Endothelial cell of umbilical vein (primary cell): ENCODE results near the gene CYB5A. TPM values are rescaled to one million over a fixed set of nuclear protein-coding genes. Genes with fewer than 3 reads are reported as not detected.

Source experiments
- BruUV-seq: library from RNA; stranded (reverse); fragments of 400-500 nt; replicated peaks from 2 replicates; lab custom pipeline; 2021; lab: Mats Ljungman, UMichigan
- CTCF ChIA-PET: fragments of 300-600, 350-600 bp; sonication (Branson Sonifier 250); formaldehyde crosslinking; loops from one replicate; lab custom pipeline; 2021; ENCODE audit warnings: antibody characterized with exemption, inconsistent platforms; lab: Charles Lee
- POLR2A ChIA-PET: fragments of 300-600, 350-600 bp; sonication (Branson Sonifier 250); formaldehyde crosslinking; loops from one replicate; lab custom pipeline; 2021; ENCODE audit warnings: antibody characterized with exemption, inconsistent platforms; lab: Charles Lee
- DNase-seq: peaks from one replicate; pipeline ENCODE4 v3.0.0-alpha.2; 2011; ENCODE audit warnings: low read depth, low spot score
- FAIRE-seq: peaks from 2 replicates; lab custom pipeline; 2011; peaks lifted over from hg19 to GRCh38; lab: Jason Lieb, UNC
- H2AFZ ChIP-seq: 2 replicates; pipeline ENCODE4 v1.6.0; 2012; ENCODE audit warnings: low read depth, low read length, control low read depth, inconsistent platforms
- H3K27ac ChIP-seq: 2 replicates; pipeline ENCODE4 v1.5.1; 2011; ENCODE audit warnings: low read depth, mild to moderate bottlenecking, control low read depth, low read length, moderate library complexity; ENCODE audit not compliant: insufficient read depth
- H3K27me3 ChIP-seq, 2 experiments: 2 replicates each; pipeline versions ENCODE4 v1.6.0 to v1.6.1; 2011; ENCODE audit warnings: low read length in 2 of 2, mixed read lengths in 1 of 2; ENCODE audit not compliant: control insufficient read depth in 2 of 2, insufficient read depth in 2 of 2
- H3K36me3 ChIP-seq, 2 experiments: 2 replicates in 1 of 2; 3 replicates in 1 of 2; pipeline ENCODE4 v1.5.1; 2011; ENCODE audit warnings: low read length in 2 of 2, mild to moderate bottlenecking in 1 of 2, moderate library complexity in 1 of 2; ENCODE audit not compliant: control insufficient read depth in 2 of 2, insufficient read depth in 2 of 2; ENCODE audit errors: extremely low read depth in 1 of 2
- H3K4me1 ChIP-seq: 3 replicates; pipeline ENCODE4 v1.5.1; 2011; ENCODE audit warnings: mild to moderate bottlenecking, low read length; ENCODE audit not compliant: control insufficient read depth, insufficient read depth; ENCODE audit errors: extremely low read depth
- H3K4me2 ChIP-seq: 2 replicates; pipeline ENCODE4 v1.6.1; 2011; ENCODE audit warnings: low read length, control low read depth, mixed read lengths; ENCODE audit not compliant: insufficient read depth
- H3K4me3 ChIP-seq, 3 experiments: fragments of 200-600 bp in 1 of 3; sonication (generic), shearing (Covaris generic) in 1 of 3; replicated peaks in 1 of 3; 2 replicates each; pipeline ENCODE4 v1.5.1; 2011 to 2016; ENCODE audit warnings: control low read depth in 3 of 3, low read length in 3 of 3, mild to moderate bottlenecking in 2 of 3, inconsistent platforms in 1 of 3, low read depth in 1 of 3, moderate library complexity in 1 of 3; ENCODE audit not compliant: insufficient read depth in 1 of 3
- H3K79me2 ChIP-seq: 2 replicates; pipeline ENCODE4 v1.6.0; 2012; ENCODE audit warnings: low read length, inconsistent platforms; ENCODE audit not compliant: control insufficient read depth, insufficient read depth
- H3K9ac ChIP-seq: replicated peaks from 2 replicates; pipeline ENCODE3; 2011; ENCODE audit warnings: low read length, control low read depth; ENCODE audit not compliant: insufficient read depth; ENCODE audit errors: extremely low read depth
- H3K9me1 ChIP-seq: replicated peaks from 3 replicates; pipeline ENCODE4 v1.6.0; 2011; ENCODE audit warnings: mild to moderate bottlenecking, low read length; ENCODE audit not compliant: control insufficient read depth, insufficient read depth; ENCODE audit errors: extremely low read depth
- H3K9me3 ChIP-seq: replicated peaks from 2 replicates; pipeline ENCODE4 v1.5.1; 2012; ENCODE audit warnings: low read length, inconsistent platforms; ENCODE audit not compliant: control insufficient read depth, insufficient read depth
- H4K20me1 ChIP-seq: replicated peaks from 2 replicates; pipeline ENCODE3; 2011; ENCODE audit warnings: mild to moderate bottlenecking, low read length; ENCODE audit not compliant: control insufficient read depth, insufficient read depth; ENCODE audit errors: extremely low read depth
- CTCF ChIP-seq, 2 donors: IDR thresholded peaks; 1 replicate in 1 of 2; 2 replicates in 1 of 2; pipeline ENCODE4 v1.5.1; 2011; ENCODE audit warnings: low read length in 2 of 2, mild to moderate bottlenecking in 2 of 2, moderate library complexity in 2 of 2, control low read depth in 1 of 2, inconsistent platforms in 1 of 2, low read depth in 1 of 2; ENCODE audit not compliant: insufficient read depth in 1 of 2; ENCODE audit errors: extremely low read depth in 1 of 2
- EZH2 ChIP-seq: IDR thresholded peaks from 2 replicates; pipeline ENCODE4 v1.6.1; 2012; ENCODE audit warnings: borderline replicate concordance, low read depth, mild to moderate bottlenecking, moderate library complexity, low read length, inconsistent platforms; ENCODE audit not compliant: severe bottlenecking
- FOS ChIP-seq: IDR thresholded peaks from 2 replicates; pipeline ENCODE4 v1.6.1; 2011; ENCODE audit warnings: mild to moderate bottlenecking, low read length, moderate library complexity, borderline replicate concordance; ENCODE audit not compliant: insufficient read depth
- GATA2 ChIP-seq: IDR thresholded peaks from 2 replicates; pipeline ENCODE4 v1.7.0; 2011; ENCODE audit warnings: low read depth, mild to moderate bottlenecking, moderate library complexity, mixed read lengths, low read length; ENCODE audit not compliant: insufficient read length, insufficient read depth
- JUN ChIP-seq: IDR thresholded peaks from 2 replicates; pipeline ENCODE4 v1.6.1; 2011; ENCODE audit warnings: borderline replicate concordance, low read depth; ENCODE audit not compliant: insufficient read length, insufficient read depth
- MAX ChIP-seq: IDR thresholded peaks from 2 replicates; pipeline ENCODE4 v1.6.1; 2011; ENCODE audit not compliant: insufficient read depth, insufficient read length
- MYC ChIP-seq: IDR thresholded peaks from one replicate; pipeline ENCODE4 v1.6.1; 2011; ENCODE audit warnings: mild to moderate bottlenecking, low read depth, low read length
- POLR2A ChIP-seq: IDR thresholded peaks from 2 replicates; pipeline ENCODE4 v1.6.1; 2012; ENCODE audit warnings: low read depth, mild to moderate bottlenecking, control low read depth, low read length
- POLR2AphosphoS5 ChIP-seq: IDR thresholded peaks from 2 replicates; pipeline ENCODE4 v1.6.1; 2012; ENCODE audit warnings: low read depth, mild to moderate bottlenecking, control low read depth, low read length, moderate library complexity; ENCODE audit not compliant: insufficient read depth
- dilution Hi-C: fragments of 300-500 bp; cut with MboI; formaldehyde crosslinking; loops from one replicate; pipeline ENCODE4 v1.15.0; 2019; ENCODE audit warnings: low sequenced_read_pairs; ENCODE audit not compliant: extremely low pct_ligation_motif_present
- intact Hi-C: fragments of 100-400 bp; cut with micrococcal nuclease; formaldehyde crosslinking; loops from one replicate; pipeline ENCODE4 v1.10.0; 2022
- polyA plus RNA-seq, 4 experiments: library from polyadenylated mRNA; depleted of rRNA in 3 of 4; stranded (reverse) in 3 of 4; unstranded in 1 of 4; fragments of >200 nt; gene quantifications; 2 replicates each; pipeline versions ENCODE4 v1.2.1 to v1.2.3, GENCODE V29; 2011 to 2012; ENCODE audit warnings: missing spikeins in 1 of 4
- total RNA-seq: library from RNA; stranded (reverse); gene quantifications from 2 replicates; pipeline ENCODE4 v1.2.3, GENCODE V29; 2021

The CYB5A gene
- total and polyA plus RNA-seq, 2 donors (not counting 3 experiments of a cell fraction or from before 2014, with no cell fraction given), result 24.9 to 74.0 TPM

- Histone ChIP-seq H2AFZ (no peak overlapping the region), H3K4me1 (no peaks in the 10 kb centered on the region), H3K27me3 (peaks cover 9 to 28% of the 10 kb centered on the region in 2 experiments), H3K27ac (no peak overlapping the region), H4K20me1 (no peaks in the 10 kb centered on the region), H3K9me3 (no peaks in the 10 kb centered on the region), H3K9me1 (no peaks in the 10 kb centered on the region), H3K36me3 (no peaks in the 10 kb centered on the region), H3K4me3 (no peak overlapping the region), H3K4me2 (no peak overlapping the region), H3K9ac (no peak overlapping the region), H3K79me2 (no peaks in the 10 kb centered on the region)
- FAIRE-seq (no peak), DNase-seq (no peak)
- POLR2A ChIA-PET, result no interaction called here
- CTCF ChIA-PET, result interaction anchor here (1.0 to 1.5 kb wide), 3 partner anchors 10 to 53 kb away, joined by 3 read pairs; no protein-coding TSS in a partner anchor
- TF ChIP-seq MYC (no peak), CTCF (IDR thresholded peaks at IDR 0.05; ENCODE audit: extremely low read depth in 1 of 2, insufficient read depth in 1 of 2, low read depth in 1 of 2, low read length in 2 of 2) (no peak), GATA2 (no peak), EZH2 (no peak), JUN (no peak), FOS (no peak), MAX (no peak), POLR2A (no peak), POLR2AphosphoS5 (no peak)
- dilution Hi-C loops, result no loop called here
- no TSS peak for BruUV-seq
- intact Hi-C loops, result no loop called here
Measured at GRCh38 chr18:74299746-74300145, 8.0 kb upstream of the CYB5A start.
